Ramos (cell line): ENCODE data around the gene LRRC45.

ENCODE experiments used
- in situ Hi-C: fragments of 300-500 bp; cut with MboI; formaldehyde crosslinking; loops from one replicate; pipeline ENCODE4 v1.14.3; 2022; ENCODE audit warnings: low sequenced_read_pairs; ENCODE audit not compliant: unreplicated experiment

LRRC45 gene

GRCh38 chr17:82017612-82018151 is 5.4 kb upstream of the LRRC45 start:
- in situ Hi-C loops = no loop called here

GRCh38 chr17:82018152-82018988 is 4.7 kb upstream of the LRRC45 start:
- in situ Hi-C loops = no loop called here

DNA sequence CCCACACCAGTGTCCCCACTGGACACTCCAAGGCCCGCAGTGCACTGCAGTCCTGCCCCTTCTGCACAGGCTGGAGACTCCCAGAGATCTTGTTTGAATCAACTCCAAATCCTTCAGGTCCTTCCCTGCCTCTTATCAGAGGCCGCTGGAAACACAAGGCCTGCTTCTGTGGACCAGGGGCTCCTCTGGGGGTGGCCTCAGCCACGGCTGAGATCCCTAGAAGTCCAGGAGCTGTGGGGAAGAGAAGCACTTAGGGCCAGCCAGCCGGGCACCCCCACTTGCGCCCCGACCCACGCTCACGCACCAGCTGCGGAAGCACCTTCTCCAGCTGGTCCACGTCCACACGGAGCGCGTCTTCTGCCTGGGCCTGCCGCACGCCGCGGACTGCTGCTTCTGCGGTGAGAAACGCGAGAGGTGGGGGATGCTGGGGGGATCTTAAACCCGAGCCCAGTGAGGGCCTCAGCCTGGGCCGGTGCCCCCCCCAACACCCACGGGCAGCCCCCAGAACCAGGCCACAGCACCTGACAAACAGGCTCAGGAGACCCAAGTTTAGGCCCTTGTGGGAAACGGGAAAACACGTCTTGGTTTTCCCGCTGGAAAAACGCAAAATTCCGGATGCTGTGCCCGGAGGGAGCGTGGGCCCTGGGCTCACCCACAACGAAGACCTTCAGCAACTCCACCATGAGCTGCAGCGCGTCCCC is 4.0 kb upstream of the LRRC45 start:
- in situ Hi-C loops = no loop called here

DNA sequence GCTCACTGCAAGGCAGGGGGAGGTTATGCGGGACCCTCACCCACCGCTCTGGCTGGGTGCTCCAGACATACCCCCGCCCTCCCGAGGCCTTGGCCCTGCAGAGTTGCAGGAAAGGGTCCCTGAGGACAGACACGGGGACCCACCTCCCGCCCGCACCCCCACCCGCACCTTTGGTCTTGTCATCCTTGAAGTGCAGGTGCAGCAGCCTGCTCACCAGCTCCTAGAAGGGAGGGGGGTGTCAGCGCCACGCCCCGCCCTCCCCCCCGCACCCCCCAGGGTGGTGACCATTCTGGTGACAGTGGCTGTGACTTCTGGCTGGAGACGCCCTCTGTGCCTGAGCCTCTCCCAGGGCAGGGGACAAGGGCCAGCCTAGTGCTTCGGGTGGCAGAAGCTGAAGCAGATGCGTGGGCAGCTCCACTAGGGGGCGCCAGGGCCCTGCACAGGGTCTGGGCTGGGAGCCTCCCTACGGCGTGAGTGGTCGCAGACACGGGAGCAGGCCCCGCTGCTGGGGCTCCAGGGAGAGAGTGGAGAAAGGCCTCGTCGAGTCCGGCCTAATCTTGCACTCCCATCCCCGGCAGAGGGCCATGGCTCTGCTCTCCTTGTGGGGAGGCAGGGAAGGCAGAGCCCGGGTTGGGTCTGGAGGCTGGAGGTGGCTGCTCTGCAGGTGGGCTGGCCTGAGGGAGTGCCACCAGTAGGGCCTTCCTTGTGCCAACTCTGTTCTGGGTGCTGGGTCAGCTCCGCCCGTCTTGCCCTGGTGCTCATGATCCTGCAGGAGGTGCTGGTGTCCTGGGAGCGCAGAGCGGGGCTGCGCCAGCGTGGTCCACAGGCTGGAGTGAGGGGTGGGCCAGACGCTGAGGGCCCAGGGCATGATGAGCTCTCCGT is 3.2 kb upstream of the LRRC45 start:
- in situ Hi-C loops = loop anchor here (5.0 kb wide), 1 partner anchor 63 kb away; no protein-coding TSS in a partner anchor

DNA sequence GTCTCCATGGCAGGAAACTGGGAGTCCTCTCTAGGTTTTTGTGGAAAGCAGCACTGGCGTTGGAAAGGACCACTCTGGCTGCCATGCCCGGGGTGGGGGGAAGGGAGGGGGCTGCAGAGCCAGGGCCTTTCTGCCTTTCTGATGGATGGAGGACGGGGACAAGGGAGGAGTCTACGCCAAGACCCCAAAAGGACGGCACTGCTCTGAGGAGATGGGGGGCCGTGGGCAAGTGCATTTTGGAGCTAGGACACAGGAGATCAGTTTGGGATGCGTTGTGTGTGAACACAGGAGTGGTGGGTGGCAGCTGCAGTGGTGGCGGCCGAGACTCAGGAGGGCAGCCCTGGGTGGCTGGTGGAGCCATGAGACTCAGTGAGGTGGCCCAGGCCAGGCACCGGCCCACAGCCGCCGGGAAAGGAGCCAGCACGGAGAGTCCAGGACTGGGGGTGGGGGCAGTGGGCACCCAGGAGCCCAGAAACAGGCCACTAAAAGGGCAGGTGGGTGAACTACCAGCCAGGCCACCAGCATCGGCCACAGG is 2.5 kb upstream of the LRRC45 start:
- in situ Hi-C loops = loop anchor here (5.0 kb wide), 1 partner anchor 63 kb away; no protein-coding TSS in a partner anchor

- in situ Hi-C loops = loop anchor here (5.0 kb wide), 1 partner anchor 64 kb away; no protein-coding TSS in a partner anchor
These were observed 1.8 kb upstream of the LRRC45 start for GRCh38 chr17:82021107-82021899.

GRCh38 chr17:82021900-82022309 is 1.2 kb upstream of the LRRC45 start:
- in situ Hi-C loops = loop anchor here (5.0 kb wide), 1 partner anchor 65 kb away; no protein-coding TSS in a partner anchor

- in situ Hi-C loops = loop anchor here (5.0 kb wide), 1 partner anchor 65 kb away; no protein-coding TSS in a partner anchor
These were observed 660 bp upstream of the LRRC45 start, which contains the start of gene CENPX for GRCh38 chr17:82022310-82022980. Gene CENPX, minus strand, starts transcription at chr17:82022878. Its CDS starts 17 bp downstream, at chr17:82022861.

GRCh38 chr17:82023447-82024241 is 539 bp downstream of the LRRC45 start:
- in situ Hi-C loops = loop anchor here (5.0 kb wide), 1 partner anchor 66 kb away; no protein-coding TSS in a partner anchor

DNA sequence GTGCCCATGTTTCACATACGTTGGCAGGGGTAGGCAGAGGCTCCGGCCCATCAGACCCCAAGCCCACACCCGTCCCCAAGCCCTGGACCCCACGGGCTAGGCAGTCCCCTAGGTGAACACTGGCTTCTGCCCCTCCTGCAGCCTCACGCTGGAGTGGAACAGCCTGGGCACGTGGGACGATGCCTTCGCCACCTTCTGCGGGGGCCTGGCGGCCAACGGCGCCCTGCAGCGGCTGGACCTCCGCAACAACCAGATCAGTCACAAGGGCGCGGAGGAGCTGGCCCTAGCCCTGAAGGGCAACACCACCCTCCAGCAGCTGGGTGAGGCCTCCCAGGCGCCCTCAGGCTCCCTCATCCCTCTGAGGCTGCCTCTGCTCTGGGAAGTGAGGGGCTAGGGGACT is 1.8 kb downstream of the LRRC45 start:
- in situ Hi-C loops = loop anchor here (5.0 kb wide), 1 partner anchor 68 kb away; no protein-coding TSS in a partner anchor

GRCh38 chr17:82025401-82026107 is 2.4 kb downstream of the LRRC45 start:
- in situ Hi-C loops = no loop called here

DNA sequence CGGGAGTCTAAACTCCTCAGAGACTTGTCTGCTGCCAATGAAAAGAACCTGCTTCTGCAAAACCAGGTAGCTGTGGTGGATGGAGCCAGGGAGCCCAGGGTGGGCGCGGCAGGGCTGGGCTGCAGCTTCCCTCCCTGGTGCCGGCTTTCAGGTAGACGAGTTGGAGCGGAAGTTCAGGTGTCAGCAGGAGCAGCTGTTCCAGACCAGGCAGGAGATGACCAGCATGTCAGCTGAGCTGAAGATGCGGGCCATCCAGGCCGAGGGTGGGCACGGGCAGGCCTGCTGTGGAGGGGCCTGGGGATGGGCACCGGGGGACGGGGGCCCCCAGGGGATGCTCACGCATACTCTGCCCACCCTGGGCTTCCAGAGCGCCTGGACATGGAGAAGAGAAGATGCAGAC is 5.1 kb downstream of the LRRC45 start:
- in situ Hi-C loops = no loop called here

GRCh38 chr17:82028966-82029365 is 5.9 kb downstream of the LRRC45 start:
- in situ Hi-C loops = no loop called here

DNA sequence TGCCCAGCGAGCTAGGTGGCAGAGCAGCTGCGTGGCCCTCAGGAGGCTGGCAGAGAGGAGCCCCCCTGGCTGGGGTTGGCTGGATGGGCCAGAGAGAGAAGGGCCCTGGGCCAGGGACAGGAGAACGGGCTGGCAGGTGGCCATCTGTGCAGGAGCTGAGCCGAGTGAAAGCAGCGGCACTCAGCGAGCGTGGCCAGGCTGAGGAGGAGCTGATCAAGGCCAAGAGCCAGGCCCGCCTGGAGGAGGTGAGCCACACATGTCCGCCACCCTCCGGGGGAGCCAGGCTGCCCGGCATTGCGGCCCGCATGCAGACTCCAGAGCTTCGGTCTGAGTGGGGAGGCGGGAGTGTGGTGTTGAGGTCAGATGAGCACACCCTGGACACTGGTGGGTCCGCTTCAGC is 6.3 kb downstream of the LRRC45 start:
- in situ Hi-C loops = no loop called here

- in situ Hi-C loops = loop anchor here (5.0 kb wide), 1 partner anchor 127 kb away; no protein-coding TSS in a partner anchor
These were observed 6.9 kb downstream of the LRRC45 start for GRCh38 chr17:82029990-82030469.

- in situ Hi-C loops = loop anchor here (5.0 kb wide), 1 partner anchor 127 kb away; no protein-coding TSS in a partner anchor
These were observed 7.6 kb downstream of the LRRC45 start for GRCh38 chr17:82030470-82031302.
